Keratinocyte (primary cell): Measurements from ENCODE around the gene GNB1. TPM values are rescaled to one million over a fixed set of nuclear protein-coding genes. Genes with fewer than 3 reads are reported as not detected.
"Not testable (repeated sequence)": the region's sequence is repeated elsewhere in the genome, so short reads cannot be mapped to it uniquely, and the experiment has no call there.

ENCODE experiments used
- DNase-seq: peaks from one replicate; pipeline ENCODE4 v3.0.0-alpha.2; 2011; ENCODE audit warnings: low read depth, missing footprints, low spot score
- FAIRE-seq: peaks from 2 replicates; lab custom pipeline; 2011; peaks lifted over from hg19 to GRCh38; lab: Jason Lieb, UNC
- H2AFZ ChIP-seq: 2 replicates; pipeline ENCODE4 v1.6.0; 2012; ENCODE audit warnings: low read length, control low read depth, inconsistent platforms; ENCODE audit not compliant: control insufficient read depth
- H3K27ac ChIP-seq: 2 replicates; pipeline ENCODE4 v1.5.1; 2011; ENCODE audit warnings: low read length; ENCODE audit not compliant: control insufficient read depth, insufficient read depth
- H3K27me3 ChIP-seq: 3 replicates; pipeline ENCODE4 v1.6.0; 2011; ENCODE audit warnings: low read length; ENCODE audit not compliant: control insufficient read depth, insufficient read depth; ENCODE audit errors: extremely low read depth
- H3K36me3 ChIP-seq, 2 experiments: 2 replicates in 1 of 2; 3 replicates in 1 of 2; pipeline ENCODE4 v1.5.1; 2011; ENCODE audit warnings: low read length in 2 of 2, mild to moderate bottlenecking in 1 of 2; ENCODE audit not compliant: control insufficient read depth in 2 of 2, insufficient read depth in 2 of 2; ENCODE audit errors: extremely low read depth in 1 of 2
- H3K4me1 ChIP-seq: 3 replicates; pipeline ENCODE4 v1.5.1; 2011; ENCODE audit warnings: low read length; ENCODE audit not compliant: control insufficient read depth, insufficient read depth; ENCODE audit errors: extremely low read depth
- H3K4me2 ChIP-seq: 3 replicates; pipeline ENCODE4 v1.6.0; 2011; ENCODE audit warnings: low read depth, low read length; ENCODE audit not compliant: control insufficient read depth, insufficient read depth; ENCODE audit errors: extremely low read depth
- H3K4me3 ChIP-seq, 3 experiments: fragments of 200-600 bp in 1 of 3; sonication (generic) in 1 of 3; 2 replicates in 2 of 3; 3 replicates in 1 of 3; pipeline ENCODE4 v1.5.1; 2011 to 2016; ENCODE audit warnings: low read length in 3 of 3, mild to moderate bottlenecking in 3 of 3, control low read depth in 2 of 3, inconsistent platforms in 1 of 3, low read depth in 1 of 3, mixed read lengths in 1 of 3, mixed run types in 1 of 3, moderate library complexity in 1 of 3; ENCODE audit not compliant: control insufficient read depth in 2 of 3, insufficient read depth in 2 of 3; ENCODE audit errors: extremely low read depth in 1 of 3
- H3K79me2 ChIP-seq: 2 replicates; pipeline ENCODE4 v1.6.0; 2012; ENCODE audit warnings: low read length; ENCODE audit not compliant: control insufficient read depth, insufficient read depth
- H3K9ac ChIP-seq: 3 replicates; pipeline ENCODE4 v1.6.0; 2011; ENCODE audit warnings: low read length; ENCODE audit not compliant: control insufficient read depth, insufficient read depth; ENCODE audit errors: extremely low read depth
- H3K9me1 ChIP-seq: 3 replicates; pipeline ENCODE4 v1.6.0; 2011; ENCODE audit warnings: low read length; ENCODE audit not compliant: control insufficient read depth, insufficient read depth; ENCODE audit errors: extremely low read depth
- H3K9me3 ChIP-seq: 2 replicates; pipeline ENCODE4 v1.5.1; 2012; ENCODE audit warnings: low read depth, low read length; ENCODE audit not compliant: control insufficient read depth
- H4K20me1 ChIP-seq: 3 replicates; pipeline ENCODE4 v1.6.0; 2011; ENCODE audit warnings: low read length; ENCODE audit not compliant: control insufficient read depth, insufficient read depth; ENCODE audit errors: extremely low read depth
- CTCF ChIP-seq, 3 experiments: IDR thresholded peaks in 1 of 3; conservative IDR thresholded peaks in 1 of 3; optimal IDR thresholded peaks in 1 of 3; 2 replicates in 2 of 3; 3 replicates in 1 of 3; pipeline versions ENCODE3 to v1.5.1; 2011; ENCODE audit warnings: low read length in 3 of 3, mild to moderate bottlenecking in 3 of 3, moderate library complexity in 2 of 3, control low read depth in 1 of 3, inconsistent platforms in 1 of 3; ENCODE audit not compliant: insufficient read depth in 2 of 3; ENCODE audit errors: extremely low read depth in 1 of 3
- EZH2 ChIP-seq: IDR thresholded peaks from one replicate; pipeline ENCODE4 v1.6.1; 2012; ENCODE audit warnings: inconsistent platforms, mild to moderate bottlenecking, low read length, moderate library complexity
- dilution Hi-C: fragments of 300-500 bp; cut with MboI; formaldehyde crosslinking; loops from one replicate; pipeline ENCODE4 v1.7.0; 2020; ENCODE audit warnings: low sequenced_read_pairs; ENCODE audit not compliant: extremely low pct_ligation_motif_present
- polyA plus RNA-seq, 5 experiments: library from polyadenylated mRNA; depleted of rRNA in 3 of 5; stranded (reverse) in 3 of 5; stranded (forward) in 1 of 5; unstranded in 1 of 5; fragments of >200 nt; gene quantifications; 1 replicate in 1 of 5; 2 replicates in 3 of 5; 3 replicates in 1 of 5; pipeline versions ENCODE4 v1.2.1 to v1.2.3, GENCODE V29; 2011 to 2012; ENCODE audit warnings: missing spikeins in 2 of 5, low read depth in 1 of 5, low replicate concordance in 1 of 5

GNB1 gene
- polyA plus RNA-seq, 1 donor (not counting 4 experiments of a cell fraction or from before 2014, with no cell fraction given): 364 TPM

GRCh38 chr1:1861339-1861730, 29.6 kb downstream of the GNB1 start:
- FAIRE-seq (no peak), DNase-seq (no peak)
- Histone ChIP-seq H2AFZ (no peak overlapping the region), H3K27me3 (no peaks in the 10 kb centered on the region), H3K9me3 (no peaks in the 10 kb centered on the region), H3K27ac (no peak overlapping the region), H4K20me1 (peaks cover 70% of the 10 kb centered on the region), H3K4me2 (no peak overlapping the region), H3K9me1 (peaks cover 5% of the 10 kb centered on the region), H3K4me3 (no peak overlapping the region), H3K36me3 (peaks cover 5 to 19% of the 10 kb centered on the region in 2 experiments), H3K4me1 (peaks cover 26% of the 10 kb centered on the region), H3K79me2 (peaks cover 100% of the 10 kb centered on the region), H3K9ac (no peak overlapping the region)
- dilution Hi-C loops: no loop called here
- TF ChIP-seq CTCF (optimal IDR thresholded peaks at IDR 0.05 in 1 of 3, IDR thresholded peaks at IDR 0.05 in 1 of 3, conservative IDR thresholded peaks at IDR 0.05 in 1 of 3; ENCODE audit: extremely low read depth in 1 of 3, insufficient read depth in 2 of 3, low read length in 3 of 3) (no peak), EZH2 (no peak)

- H3K4me2 ChIP-seq, H3K27me3 ChIP-seq, H3K9me3 ChIP-seq, H3K9me1 ChIP-seq, H3K27ac ChIP-seq, dilution Hi-C loops, H3K9ac ChIP-seq, H2AFZ ChIP-seq, DNase-seq: not testable (repeated sequence)
- H3K79me2 ChIP-seq: peaks cover 99% of the 10 kb centered on the region
- H4K20me1 ChIP-seq: peaks cover 72% of the 10 kb centered on the region
- H3K4me1 ChIP-seq: peaks cover 26% of the 10 kb centered on the region
- peak overlapping the region in 1 of 3 experiments; percentile 13 for H3K4me3 ChIP-seq
- FAIRE-seq: peak; percentile 17
- H3K36me3 ChIP-seq: peaks cover 7 to 19% of the 10 kb centered on the region in 2 experiments
These were observed 30.8 kb downstream of the GNB1 start for GRCh38 chr1:1859970-1860697.
